ENCODE measurements around the gene NELL1.

DNA sequence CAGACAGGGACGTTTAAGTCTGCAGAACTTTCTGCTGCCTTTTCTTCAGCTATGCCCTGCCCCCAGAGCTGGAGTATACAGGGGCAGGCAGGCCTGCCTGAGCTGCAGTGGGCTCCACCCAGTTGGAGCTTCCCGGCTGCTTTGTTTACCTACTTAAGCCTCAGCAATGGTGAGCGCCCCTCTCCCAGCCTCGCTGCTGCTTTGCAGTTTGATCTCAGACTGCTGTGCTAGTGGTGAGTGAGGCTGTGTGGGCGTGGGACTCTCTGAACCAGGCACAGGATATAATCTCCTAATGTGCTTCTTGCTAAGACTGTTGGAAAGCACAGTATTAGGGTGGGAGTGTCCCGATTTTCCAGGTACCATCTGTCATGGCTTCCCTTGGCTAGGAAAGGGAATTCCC lies 38.5 kb downstream of the NELL1 start:
- no peak for TF ChIP-seq CTCF (IDR thresholded peaks at IDR 0.05)
- no peak for TF ChIP-seq POLR2AphosphoS5 (IDR thresholded peaks at IDR 0.05; ENCODE audit: low read depth, low read length)
- no peak for TF ChIP-seq SIN3A (IDR thresholded peaks at IDR 0.05; ENCODE audit: borderline replicate concordance, insufficient read depth, low read depth, low read length)
